Liver (tissue), 9 donors: Measurements from ENCODE around the gene DDX41. TPM values are rescaled to one million over a fixed set of nuclear protein-coding genes. Genes with fewer than 3 reads are reported as not detected.

ENCODE experiments used
- DNase-seq: peaks from one replicate; pipeline ENCODE4 v3.0.0-alpha.2; 2017; ENCODE audit warnings: low spot score
- H3K27ac ChIP-seq, 2 donors: one replicate each; pipeline ENCODE4 v1.7.0; 2013; ENCODE audit warnings: inconsistent platforms in 2 of 2, low read length in 2 of 2, control low read depth in 1 of 2, low read depth in 1 of 2, mild to moderate bottlenecking in 1 of 2
- H3K27me3 ChIP-seq, 4 donors: one replicate each; pipeline versions ENCODE4 v1.6.1 to v1.7.0; 2013; ENCODE audit warnings: low read length in 3 of 4, inconsistent platforms in 1 of 4, mild to moderate bottlenecking in 1 of 4, moderate library complexity in 1 of 4; ENCODE audit not compliant: control insufficient read depth in 4 of 4, insufficient read depth in 4 of 4
- H3K36me3 ChIP-seq, 4 donors: one replicate each; pipeline versions ENCODE4 v1.6.1 to v1.7.0; 2013; ENCODE audit warnings: low read length in 3 of 4, mild to moderate bottlenecking in 3 of 4, low read depth in 1 of 4, moderate library complexity in 1 of 4; ENCODE audit not compliant: control insufficient read depth in 4 of 4, insufficient read depth in 3 of 4
- H3K4me1 ChIP-seq, 4 donors: one replicate each; pipeline versions ENCODE4 v1.6.1 to v1.7.0; 2013; ENCODE audit warnings: low read length in 3 of 4, mild to moderate bottlenecking in 3 of 4, moderate library complexity in 1 of 4; ENCODE audit not compliant: control insufficient read depth in 4 of 4, insufficient read depth in 4 of 4
- H3K4me3 ChIP-seq, 3 donors: one replicate each; pipeline versions ENCODE4 v1.6.1 to v1.7.0; 2013; ENCODE audit warnings: low read length in 3 of 3, control low read depth in 1 of 3, low read depth in 1 of 3, mild to moderate bottlenecking in 1 of 3
- H3K9ac ChIP-seq, 2 donors: one replicate each; pipeline ENCODE4 v1.7.0; 2013; ENCODE audit warnings: low read length in 2 of 2, mild to moderate bottlenecking in 2 of 2, moderate library complexity in 2 of 2, control low read depth in 1 of 2, low read depth in 1 of 2
- H3K9me3 ChIP-seq, 4 donors: one replicate each; pipeline versions ENCODE4 v1.6.1 to v1.7.0; 2013; ENCODE audit warnings: low read length in 3 of 4; ENCODE audit not compliant: control insufficient read depth in 4 of 4
- FOXA2 ChIP-seq: IDR thresholded peaks from 2 replicates; pipeline ENCODE4 v1.6.1; 2016; ENCODE audit warnings: antibody characterized with exemption
- HNF4A ChIP-seq, 2 donors: conservative IDR thresholded peaks; 2 replicates each; pipeline ENCODE4 v1.6.1; 2016; ENCODE audit warnings: antibody characterized with exemption in 2 of 2, mild to moderate bottlenecking in 2 of 2
- NR2F2 ChIP-seq: IDR thresholded peaks from 2 replicates; pipeline ENCODE4 v1.6.1; 2016; ENCODE audit warnings: antibody characterized with exemption
- RAD21 ChIP-seq, 2 donors: IDR thresholded peaks; 2 replicates each; pipeline ENCODE4 v1.6.1; 2016; ENCODE audit warnings: antibody characterized with exemption in 2 of 2, mild to moderate bottlenecking in 2 of 2
- WGBS: extraction: QIAGEN DNeasy Blood & Tissue Kit; methylation state at CpG from one replicate; pipeline ENCODE4 v1.1.7; 2013; 5-methylcytosine and 5-hydroxymethylcytosine counted together
- polyA plus RNA-seq, 2 donors: library from polyadenylated mRNA; stranded (reverse) in 1 of 2; unstranded in 1 of 2; fragments of 200-250 nt in 1 of 2; fragments of >200 nt in 1 of 2; fragmentation: Nextera tagmentation in 1 of 2; extraction: Ambion mirVana in 1 of 2; gene quantifications; one replicate each; pipeline versions ENCODE4 v1.2.1 to v1.2.3, GENCODE V29; 2013 to 2015
- total RNA-seq, 2 donors: library from RNA; depleted of rRNA; stranded (reverse); fragments of >200 nt; gene quantifications; one replicate each; pipeline ENCODE4 v1.2.3, GENCODE V29; 2014
- TF ChIP-seq, protein P1 (sequence below): IDR thresholded peaks from 2 replicates; pipeline ENCODE4 v1.6.1; 2016; ENCODE audit warnings: antibody characterized with exemption
- TF ChIP-seq, protein P2 (sequence below): IDR thresholded peaks from 2 replicates; pipeline ENCODE4 v1.6.1; 2016; ENCODE audit warnings: antibody characterized with exemption
- TF ChIP-seq, protein P3 (sequence below): fragments of 150-350 bp; IDR thresholded peaks from 2 replicates; pipeline ENCODE4 v1.5.1; 2017; ENCODE audit warnings: improper control_type of control experiment, low read depth, low read length; ENCODE audit not compliant: missing input control
- donor health status: healthy.
- donor health status: healthy.
- donor health status: healthy.
- donor health status: healthy.
- donor health status: healthy.

The DDX41 gene
- total and polyA plus RNA-seq, 4 donors = 20.4 to 58.5 (median 45.6) TPM

DNA sequence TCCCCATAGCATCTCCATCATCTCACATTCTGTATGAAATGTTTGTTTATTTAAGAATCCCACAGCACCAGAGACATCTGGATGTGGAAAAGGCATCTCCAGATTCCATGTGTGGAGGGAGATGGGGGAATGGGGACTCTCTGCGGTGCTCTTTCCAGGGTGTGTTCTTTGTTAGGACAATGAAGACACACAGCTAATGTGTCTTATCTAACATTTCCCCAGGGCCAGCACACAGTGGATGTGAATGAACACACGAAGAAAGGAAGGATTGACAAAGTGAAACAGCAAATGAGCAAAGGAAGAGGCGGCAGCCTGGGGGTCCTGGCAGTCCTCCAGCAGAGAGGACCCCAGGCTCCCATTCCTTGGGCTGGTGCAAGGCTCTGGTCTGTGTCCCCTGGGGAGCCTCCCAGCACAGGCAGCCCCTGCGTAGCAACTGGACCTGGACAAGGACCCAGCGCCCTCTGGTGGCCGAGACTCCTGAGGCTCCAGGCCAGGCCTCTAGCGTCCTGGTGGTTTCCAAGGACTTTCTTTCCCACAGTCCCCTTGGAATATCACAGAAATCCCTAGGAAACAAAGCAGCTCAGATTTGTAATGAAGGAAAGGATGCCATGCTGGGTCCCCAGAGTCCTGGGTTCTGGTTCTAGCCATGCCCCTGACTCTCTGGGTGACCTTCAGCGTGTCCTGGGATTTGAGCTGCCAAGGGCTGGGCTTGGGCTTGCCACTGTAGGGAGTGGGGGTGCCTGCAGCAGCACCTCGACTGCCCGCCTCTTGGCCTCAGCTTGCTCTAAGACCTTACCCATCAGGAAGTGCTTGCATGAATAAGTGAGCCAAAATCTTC lies 15.9 kb downstream of the DDX41 start:
- Histone ChIP-seq H3K27ac (no peak overlapping the region), H3K4me1 (peaks cover 0 to 13% (median 8%) of the 10 kb centered on the region in 4 donors)

DNA sequence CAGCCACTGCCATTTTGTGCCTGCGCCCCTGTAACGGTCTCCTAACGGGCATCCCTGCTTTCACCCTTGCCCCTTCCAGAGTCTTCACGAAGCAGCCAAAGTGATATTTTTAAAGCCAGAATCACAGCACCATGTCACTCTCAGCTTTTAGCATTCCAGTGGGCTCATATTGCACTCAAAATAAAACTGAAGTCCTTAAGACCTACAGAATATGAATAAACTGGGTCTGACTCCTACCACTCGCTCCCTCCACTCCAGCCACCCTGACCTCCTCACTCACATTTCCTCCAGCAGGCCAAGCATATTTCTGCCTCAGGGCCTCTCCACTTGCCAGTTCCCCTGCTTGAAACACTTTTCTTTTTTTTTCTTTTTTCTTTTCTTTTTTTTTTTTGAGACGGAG lies 16.9 kb downstream of the DDX41 start:
- no peak for TF ChIP-seq HNF4A (conservative IDR thresholded peaks at IDR 0.05)
- no peak for TF ChIP-seq RAD21 (IDR thresholded peaks at IDR 0.05)
- TF ChIP-seq, protein P1, sequence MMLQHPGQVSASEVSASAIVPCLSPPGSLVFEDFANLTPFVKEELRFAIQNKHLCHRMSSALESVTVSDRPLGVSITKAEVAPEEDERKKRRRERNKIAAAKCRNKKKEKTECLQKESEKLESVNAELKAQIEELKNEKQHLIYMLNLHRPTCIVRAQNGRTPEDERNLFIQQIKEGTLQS = no peak
- TF ChIP-seq FOXA2 = no peak
- Histone ChIP-seq H3K4me3 (no peak overlapping the region), H3K27me3 (no peaks in the 10 kb centered on the region), H3K9me3 (no peaks in the 10 kb centered on the region), H3K27ac (no peak overlapping the region), H3K4me1 (peaks cover 0 to 20% (median 9%) of the 10 kb centered on the region in 4 donors), H3K36me3 (no peaks in the 10 kb centered on the region), H3K9ac (no peak overlapping the region)
- 84% methylated on average over 6 of the region's 6 CpGs for WGBS
- no peak for DNase-seq

More for the DNA sequence above, 15.9 kb downstream of the DDX41 start:
- TF ChIP-seq, protein P2, sequence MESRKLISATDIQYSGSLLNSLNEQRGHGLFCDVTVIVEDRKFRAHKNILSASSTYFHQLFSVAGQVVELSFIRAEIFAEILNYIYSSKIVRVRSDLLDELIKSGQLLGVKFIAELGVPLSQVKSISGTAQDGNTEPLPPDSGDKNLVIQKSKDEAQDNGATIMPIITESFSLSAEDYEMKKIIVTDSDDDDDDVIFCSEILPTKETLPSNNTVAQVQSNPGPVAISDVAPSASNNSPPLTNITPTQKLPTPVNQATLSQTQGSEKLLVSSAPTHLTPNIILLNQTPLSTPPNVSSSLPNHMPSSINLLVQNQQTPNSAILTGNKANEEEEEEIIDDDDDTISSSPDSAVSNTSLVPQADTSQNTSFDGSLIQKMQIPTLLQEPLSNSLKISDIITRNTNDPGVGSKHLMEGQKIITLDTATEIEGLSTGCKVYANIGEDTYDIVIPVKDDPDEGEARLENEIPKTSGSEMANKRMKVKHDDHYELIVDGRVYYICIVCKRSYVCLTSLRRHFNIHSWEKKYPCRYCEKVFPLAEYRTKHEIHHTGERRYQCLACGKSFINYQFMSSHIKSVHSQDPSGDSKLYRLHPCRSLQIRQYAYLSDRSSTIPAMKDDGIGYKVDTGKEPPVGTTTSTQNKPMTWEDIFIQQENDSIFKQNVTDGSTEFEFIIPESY = no peak
- TF ChIP-seq HNF4A (conservative IDR thresholded peaks at IDR 0.05) = no peak
- TF ChIP-seq RAD21 (IDR thresholded peaks at IDR 0.05) = peak; percentile 84 to 89
- TF ChIP-seq, protein P3, sequence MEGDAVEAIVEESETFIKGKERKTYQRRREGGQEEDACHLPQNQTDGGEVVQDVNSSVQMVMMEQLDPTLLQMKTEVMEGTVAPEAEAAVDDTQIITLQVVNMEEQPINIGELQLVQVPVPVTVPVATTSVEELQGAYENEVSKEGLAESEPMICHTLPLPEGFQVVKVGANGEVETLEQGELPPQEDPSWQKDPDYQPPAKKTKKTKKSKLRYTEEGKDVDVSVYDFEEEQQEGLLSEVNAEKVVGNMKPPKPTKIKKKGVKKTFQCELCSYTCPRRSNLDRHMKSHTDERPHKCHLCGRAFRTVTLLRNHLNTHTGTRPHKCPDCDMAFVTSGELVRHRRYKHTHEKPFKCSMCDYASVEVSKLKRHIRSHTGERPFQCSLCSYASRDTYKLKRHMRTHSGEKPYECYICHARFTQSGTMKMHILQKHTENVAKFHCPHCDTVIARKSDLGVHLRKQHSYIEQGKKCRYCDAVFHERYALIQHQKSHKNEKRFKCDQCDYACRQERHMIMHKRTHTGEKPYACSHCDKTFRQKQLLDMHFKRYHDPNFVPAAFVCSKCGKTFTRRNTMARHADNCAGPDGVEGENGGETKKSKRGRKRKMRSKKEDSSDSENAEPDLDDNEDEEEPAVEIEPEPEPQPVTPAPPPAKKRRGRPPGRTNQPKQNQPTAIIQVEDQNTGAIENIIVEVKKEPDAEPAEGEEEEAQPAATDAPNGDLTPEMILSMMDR = peak; percentile 89
- 23% methylated on average over 10 of the region's 10 CpGs for WGBS
- DNase-seq = peak; percentile 94
- H3K9me3 ChIP-seq = no peaks in the 10 kb centered on the region
- no peak overlapping the region for H3K9ac ChIP-seq
- no peaks in the 10 kb centered on the region for H3K36me3 ChIP-seq
- H3K27me3 ChIP-seq = no peaks in the 10 kb centered on the region
- no peak overlapping the region for H3K4me3 ChIP-seq

DNA sequence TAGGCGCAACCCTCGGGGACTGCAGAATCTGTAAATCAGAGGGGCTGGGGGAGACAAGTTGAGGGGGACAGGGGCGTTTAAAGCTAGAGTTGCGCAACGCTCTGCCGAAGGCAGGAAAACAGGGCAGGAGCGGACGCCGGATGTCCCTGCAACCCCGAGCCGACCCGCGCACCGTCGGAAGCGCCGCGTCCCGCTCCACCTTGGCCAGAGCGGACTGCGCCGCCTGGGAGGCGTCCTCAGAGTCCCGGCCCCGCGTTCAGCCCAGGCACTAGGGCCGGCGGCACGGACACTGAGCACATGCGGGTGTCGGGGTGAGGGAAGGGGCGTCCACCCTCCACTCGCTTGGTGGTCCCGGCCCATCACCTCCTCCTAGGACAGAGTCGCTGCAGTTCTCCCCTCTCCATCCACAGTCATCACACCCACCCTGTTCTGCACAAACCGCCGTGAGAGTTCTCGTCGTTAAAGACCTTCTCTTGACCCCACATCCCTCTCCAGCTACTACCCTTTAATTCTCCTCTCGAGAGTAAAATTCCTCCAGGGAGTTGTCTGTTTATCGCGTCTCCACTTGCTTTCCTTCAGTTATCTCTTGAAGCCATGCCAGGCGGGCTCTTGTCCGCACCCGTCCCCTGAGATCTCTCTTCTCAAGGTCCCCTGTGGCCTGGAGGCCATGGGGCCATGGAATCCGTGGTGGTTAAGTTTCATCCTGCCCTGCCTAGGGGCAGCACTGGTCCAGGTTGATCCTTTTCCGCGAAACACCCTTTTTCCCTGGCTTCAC lies 18.6 kb downstream of the DDX41 start:
- TF ChIP-seq RAD21 (IDR thresholded peaks at IDR 0.05) (no peak), NR2F2 (peak; percentile 40)
- TF ChIP-seq, protein P3 = no peak
- Histone ChIP-seq H3K4me1 (peaks cover 0 to 20% (median 9%) of the 10 kb centered on the region in 4 donors), H3K9ac (no peak overlapping the region), H3K9me3 (no peaks in the 10 kb centered on the region), H3K4me3 (peak overlapping the region; percentile 8 to 59 (median 23)), H3K27ac (peak overlapping the region in 1 of 2 donors; percentile 3), H3K27me3 (no peaks in the 10 kb centered on the region), H3K36me3 (no peaks in the 10 kb centered on the region)
- peak; percentile 65 for DNase-seq
- WGBS = 17% methylated on average over 48 of the region's 48 CpGs
